GM23248 (cell line): ENCODE measurements around the gene GNB5.

Source experiments
- EZH2 ChIP-seq: fragments of 200-600 bp; sonication (generic); IDR thresholded peaks from 2 replicates; pipeline ENCODE4 v1.6.1; 2018; ENCODE audit warnings: antibody characterized with exemption, mild to moderate bottlenecking; ENCODE audit not compliant: insufficient read depth, poor library complexity, severe bottlenecking
- EZH2phosphoT487 ChIP-seq: fragments of 200-600 bp; sonication (generic); IDR thresholded peaks from 2 replicates; pipeline ENCODE4 v1.6.1; 2018; ENCODE audit warnings: antibody characterized with exemption, moderate library complexity, mild to moderate bottlenecking, low read depth; ENCODE audit not compliant: insufficient read depth

DNA sequence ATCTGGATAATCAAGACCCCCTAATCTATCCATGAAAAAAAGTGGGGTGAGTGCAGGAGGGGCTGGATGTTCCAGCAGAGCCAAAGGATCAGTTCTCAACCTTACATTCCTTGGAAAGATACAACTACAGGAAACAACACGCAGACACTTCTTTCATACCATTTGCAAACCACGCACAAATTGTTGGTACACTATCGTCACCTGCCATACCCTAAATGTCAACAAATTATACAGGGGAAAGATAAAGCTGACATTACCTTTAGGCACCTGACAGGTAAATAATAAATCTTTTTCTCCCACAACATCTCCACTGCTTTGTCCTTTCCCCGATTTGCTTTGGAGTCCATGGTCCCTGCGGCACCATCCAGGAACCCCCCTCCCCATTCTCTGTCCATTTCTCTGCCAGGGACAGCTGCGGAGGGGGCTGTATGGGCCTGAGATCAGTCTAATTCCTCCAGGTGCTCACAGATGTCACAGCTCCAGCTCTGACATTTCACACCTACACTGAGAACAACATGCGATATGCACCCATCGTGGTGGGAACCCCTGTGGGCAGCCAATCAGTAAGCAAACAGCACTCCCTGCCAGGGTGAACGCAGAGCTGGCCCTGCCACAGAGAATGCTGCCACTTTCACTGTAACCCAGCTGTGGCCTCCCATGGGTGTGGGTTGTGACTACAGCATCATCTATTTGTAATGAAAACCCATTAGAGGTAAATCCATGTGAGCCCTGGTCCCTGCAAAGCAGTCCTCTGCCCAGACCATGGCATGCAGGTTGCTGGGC is 41.0 kb downstream of the GNB5 start:
- TF ChIP-seq EZH2phosphoT487 (no peak), EZH2 (no peak)
